ENCODE measurements around the gene PACS1. TPM values are rescaled to one million over a fixed set of nuclear protein-coding genes. Genes with fewer than 3 reads are reported as not detected.

Gene PACS1
- total and polyA plus RNA-seq, 7 experiments from 2014 or later = 48.0 to 314 (median 210) TPM

DNA sequence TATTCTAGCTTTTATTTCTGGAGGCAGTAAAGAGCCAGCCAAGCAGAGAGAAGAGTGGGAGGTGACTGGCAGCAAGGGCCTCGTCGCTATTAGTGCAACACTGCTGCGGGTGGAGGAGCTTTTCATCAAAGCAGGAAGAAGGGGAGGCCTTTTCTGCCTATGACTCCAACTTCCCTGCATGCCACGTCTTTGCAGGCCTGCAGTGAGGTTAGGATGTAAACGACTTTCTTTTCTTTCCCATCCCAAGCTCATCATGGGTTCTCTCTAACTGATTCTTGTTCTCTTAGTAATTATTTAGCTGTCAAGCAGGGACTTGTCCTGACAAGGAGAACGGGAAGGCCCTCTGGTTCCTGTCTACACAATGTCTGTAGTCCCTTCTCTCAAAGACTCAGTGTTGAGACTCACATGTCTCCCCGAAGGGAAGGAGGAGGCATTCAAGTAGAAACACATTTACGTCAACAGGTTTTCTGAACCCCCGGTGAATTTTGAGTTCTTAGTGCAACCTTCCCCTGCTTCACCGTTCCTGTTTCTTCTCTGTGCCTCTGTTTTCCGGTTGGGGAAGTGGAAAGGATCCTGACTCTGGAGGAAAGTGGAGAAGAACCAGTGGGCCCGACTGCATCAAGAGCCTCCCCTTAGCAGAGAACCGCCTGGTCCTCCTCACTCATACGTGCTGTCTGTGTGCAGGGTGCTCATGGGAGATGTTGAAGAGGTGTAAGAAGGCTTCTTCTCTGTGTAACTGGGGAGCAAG is 56.9 kb downstream of the PACS1 start:
- H3K27me3 Mint-ChIP-seq = no peaks in the 10 kb centered on the region
- peaks cover 53 to 89% (median 84%) of the 10 kb centered on the region in 7 donors for H3K4me1 Mint-ChIP-seq
- peaks cover 0 to 9% (median 4%) of the 10 kb centered on the region in 5 donors for H3K36me3 Mint-ChIP-seq
- intact Hi-C loops (cut with micrococcal nuclease) = loop anchor here (1.0 to 2.0 kb wide), 5 partner anchors 7 to 58 kb away; no protein-coding TSS in a partner anchor
- Histone ChIP-seq H3K36me3 (ENCODE audit: control insufficient read depth in 2 of 3, insufficient read depth in 3 of 3, low read length in 3 of 3) (no peaks in the 10 kb centered on the region), H3K27me3 (ENCODE audit: control insufficient read depth in 2 of 2, insufficient read depth in 2 of 2, low read length in 2 of 2) (no peaks in the 10 kb centered on the region), H3K4me1 (ENCODE audit: control insufficient read depth in 2 of 2, insufficient read depth in 2 of 2, low read length in 2 of 2) (peaks cover 20 to 65% of the 10 kb centered on the region in 2 donors), H3K4me3 (ENCODE audit: low read length) (peak overlapping the region; percentile 36), H3K9me3 (ENCODE audit: control insufficient read depth in 2 of 3, low read length in 3 of 3) (no peaks in the 10 kb centered on the region), H3K27ac (ENCODE audit: low read depth, low read length) (peak overlapping the region; percentile 74)
- ChIA-PET CTCF (interaction anchor here (0.6 to 2.5 kb wide), 12 partner anchors 8 to 256 kb away, joined by 3 to 10 read pairs (median 4); partner anchors contain the start of gene PACS1), POLR2A (interaction anchor here (1.0 to 4.1 kb wide), 13 partner anchors 8 to 237 kb away, joined by 3 to 31 read pairs (median 6); partner anchors contain the start of gene SF3B2)
- peak overlapping the region; percentile 60 to 88 (median 83) for H3K4me3 Mint-ChIP-seq
- peak overlapping the region; percentile 82 to 100 (median 97) for H3K27ac Mint-ChIP-seq
- no peaks in the 10 kb centered on the region for H3K9me3 Mint-ChIP-seq
- peak in 8 of 9 donors; percentile 45 to 74 (median 65) for DNase-seq
- peak; percentile 95 for ATAC-seq

DNA sequence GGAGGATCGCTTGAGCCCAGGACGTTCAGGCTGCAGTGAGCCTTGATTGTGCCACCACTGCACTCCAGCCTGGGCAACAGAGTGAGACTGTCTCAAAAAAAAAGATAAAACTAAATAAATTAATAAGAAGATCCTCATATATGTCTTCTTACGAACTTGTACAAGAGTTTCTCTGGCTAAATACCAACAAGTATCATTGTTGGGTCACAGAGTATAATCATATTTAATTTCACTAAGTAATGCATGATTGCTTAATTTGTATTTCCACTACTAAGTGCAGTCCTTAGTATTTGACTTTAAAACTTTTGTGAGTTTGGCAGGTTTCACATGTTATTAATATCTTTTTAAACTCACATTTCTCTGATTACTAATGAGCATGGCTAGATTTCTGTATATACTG is 60.9 kb downstream of the PACS1 start:
- Histone ChIP-seq H3K36me3 (ENCODE audit: control insufficient read depth in 2 of 3, insufficient read depth in 3 of 3, low read length in 3 of 3) (no peaks in the 10 kb centered on the region), H3K4me3 (ENCODE audit: low read length) (no peak overlapping the region), H3K9me3 (ENCODE audit: control insufficient read depth in 2 of 3, low read length in 3 of 3) (no peaks in the 10 kb centered on the region), H3K27ac (ENCODE audit: low read depth, low read length) (peak overlapping the region; percentile 24), H3K27me3 (ENCODE audit: control insufficient read depth in 2 of 2, insufficient read depth in 2 of 2, low read length in 2 of 2) (no peaks in the 10 kb centered on the region), H3K4me1 (ENCODE audit: control insufficient read depth in 2 of 2, insufficient read depth in 2 of 2, low read length in 2 of 2) (peaks cover 13 to 39% of the 10 kb centered on the region in 2 donors)
- H3K4me1 Mint-ChIP-seq = peaks cover 52 to 85% (median 80%) of the 10 kb centered on the region in 7 donors
- no peak overlapping the region for H3K4me3 Mint-ChIP-seq
- H3K36me3 Mint-ChIP-seq = peaks cover 0 to 4% (median 0%) of the 10 kb centered on the region in 5 donors
- ChIA-PET POLR2A (no interaction called here), CTCF (no interaction called here)
- intact Hi-C loops (cut with micrococcal nuclease) = no loop called here
- no peaks in the 10 kb centered on the region for H3K27me3 Mint-ChIP-seq
- no peak for ATAC-seq
- H3K9me3 Mint-ChIP-seq = no peaks in the 10 kb centered on the region
- peak overlapping the region in 8 of 9 donors; percentile 57 to 95 (median 74) for H3K27ac Mint-ChIP-seq
- no peak for DNase-seq

DNA sequence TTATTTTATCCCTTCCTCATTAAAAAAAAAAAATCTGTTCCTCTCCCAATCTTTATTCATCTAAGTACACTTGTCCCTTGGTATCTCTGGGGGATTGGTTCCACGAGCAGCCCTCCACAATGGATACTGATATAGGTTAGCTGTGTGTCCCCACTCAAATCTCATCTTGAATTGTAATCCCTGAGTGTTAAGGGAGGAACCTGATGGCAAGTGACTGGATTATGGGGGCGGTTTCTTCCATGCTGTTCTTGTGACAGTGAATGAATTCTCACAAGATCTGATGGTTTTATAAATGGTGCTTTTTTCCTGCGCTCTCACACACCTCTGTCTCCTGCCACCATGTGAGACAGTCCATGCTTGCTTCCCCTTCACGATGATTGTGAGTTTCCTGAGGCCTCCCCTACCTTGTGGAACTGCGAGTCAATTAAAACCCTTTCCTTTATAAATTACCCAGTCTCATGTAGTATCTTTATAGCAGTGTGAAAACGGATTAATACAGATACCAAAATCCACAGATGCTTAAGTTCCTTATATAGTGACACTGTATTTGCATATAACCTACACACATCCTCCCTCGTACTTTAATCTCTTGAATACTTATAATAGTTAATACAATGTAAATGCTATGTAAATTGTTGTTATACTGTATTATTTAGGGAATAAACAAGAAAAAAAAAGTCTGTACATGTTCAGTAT is 62.0 kb downstream of the PACS1 start:
- peaks cover 0 to 4% (median 0%) of the 10 kb centered on the region in 5 donors for H3K36me3 Mint-ChIP-seq
- Histone ChIP-seq H3K4me3 (ENCODE audit: low read length) (no peak overlapping the region), H3K27me3 (ENCODE audit: control insufficient read depth in 2 of 2, insufficient read depth in 2 of 2, low read length in 2 of 2) (no peaks in the 10 kb centered on the region), H3K9me3 (ENCODE audit: control insufficient read depth in 2 of 3, low read length in 3 of 3) (no peaks in the 10 kb centered on the region), H3K36me3 (ENCODE audit: control insufficient read depth in 2 of 3, insufficient read depth in 3 of 3, low read length in 3 of 3) (no peaks in the 10 kb centered on the region), H3K4me1 (ENCODE audit: control insufficient read depth in 2 of 2, insufficient read depth in 2 of 2, low read length in 2 of 2) (peaks cover 4 to 28% of the 10 kb centered on the region in 2 donors), H3K27ac (ENCODE audit: low read depth, low read length) (peak overlapping the region; percentile 8)
- no peak for ATAC-seq
- no peaks in the 10 kb centered on the region for H3K9me3 Mint-ChIP-seq
- ChIA-PET CTCF (interaction anchor here (5.2 kb wide), 1 partner anchor 87 kb away, joined by 30 read pairs; no protein-coding TSS in a partner anchor), POLR2A (no interaction called here)
- H3K27ac Mint-ChIP-seq = peak overlapping the region in 8 of 9 donors; percentile 57 to 95 (median 74)
- H3K4me1 Mint-ChIP-seq = peaks cover 50 to 85% (median 80%) of the 10 kb centered on the region in 7 donors
- intact Hi-C loops (cut with micrococcal nuclease) = no loop called here
- no peaks in the 10 kb centered on the region for H3K27me3 Mint-ChIP-seq
- DNase-seq = no peak
- peak overlapping the region in 6 of 10 donors; percentile 21 to 37 (median 28) for H3K4me3 Mint-ChIP-seq

DNA sequence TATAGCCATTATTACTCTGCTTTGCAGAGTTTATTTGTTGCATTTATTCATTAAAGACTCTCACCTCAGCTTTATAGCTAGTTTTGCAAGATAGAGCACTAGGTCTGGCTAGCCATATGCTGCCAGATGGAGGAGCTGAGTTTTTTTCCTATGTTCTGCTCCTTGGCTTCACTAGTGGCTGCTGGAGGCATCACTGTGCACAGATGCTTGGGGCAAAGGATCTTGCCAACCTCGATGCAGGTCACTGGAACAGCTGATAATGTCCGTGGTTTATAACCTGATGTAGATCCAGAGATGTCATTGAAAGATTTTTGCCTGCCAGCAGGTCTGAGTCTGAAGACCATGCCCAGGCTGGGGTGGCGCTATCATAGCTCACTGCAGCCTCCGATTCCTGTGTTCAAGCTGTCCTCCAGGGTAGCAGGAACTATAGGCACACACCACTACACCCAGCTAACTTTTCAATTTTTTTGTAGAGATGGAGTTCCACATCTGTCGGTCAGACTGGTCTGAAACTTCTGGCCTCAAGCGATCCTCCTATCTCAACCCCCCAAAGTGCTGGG is 63.2 kb downstream of the PACS1 start:
- peaks cover 0 to 18% of the 10 kb centered on the region in 2 donors for H3K4me1 ChIP-seq (ENCODE audit: control insufficient read depth in 2 of 2, insufficient read depth in 2 of 2, low read length in 2 of 2)
- Mint-ChIP-seq H3K4me1 (peaks cover 41 to 82% (median 73%) of the 10 kb centered on the region in 7 donors), H3K27ac (peak overlapping the region in 8 of 9 donors; percentile 25 to 79 (median 62)), H3K4me3 (peak overlapping the region in 1 of 10 donors; percentile 5), H3K27me3 (no peaks in the 10 kb centered on the region), H3K36me3 (no peaks in the 10 kb centered on the region), H3K9me3 (no peaks in the 10 kb centered on the region)
- ChIA-PET CTCF (interaction anchor here (0.6 to 5.2 kb wide), 17 partner anchors 8 to 422 kb away, joined by 3 to 49 read pairs (median 4); partner anchors contain the start of genes KAT5 and SF3B2), POLR2A (interaction anchor here (0.7 to 1.7 kb wide), 9 partner anchors 9 to 86 kb away, joined by 3 to 9 read pairs (median 4); partner anchors contain the start of genes PACS1 and SF3B2)
- no peaks in the 10 kb centered on the region for H3K36me3 ChIP-seq (ENCODE audit: control insufficient read depth in 2 of 3, insufficient read depth in 3 of 3, low read length in 3 of 3)
- peak overlapping the region; percentile 27 for H3K27ac ChIP-seq (ENCODE audit: low read depth, low read length)
- no peak for DNase-seq
- H3K4me3 ChIP-seq (ENCODE audit: low read length) = no peak overlapping the region
- no peaks in the 10 kb centered on the region for H3K27me3 ChIP-seq (ENCODE audit: control insufficient read depth in 2 of 2, insufficient read depth in 2 of 2, low read length in 2 of 2)
- no peak for ATAC-seq
- H3K9me3 ChIP-seq (ENCODE audit: control insufficient read depth in 2 of 3, low read length in 3 of 3) = no peaks in the 10 kb centered on the region
- intact Hi-C loops (cut with micrococcal nuclease) = no loop called here

DNA sequence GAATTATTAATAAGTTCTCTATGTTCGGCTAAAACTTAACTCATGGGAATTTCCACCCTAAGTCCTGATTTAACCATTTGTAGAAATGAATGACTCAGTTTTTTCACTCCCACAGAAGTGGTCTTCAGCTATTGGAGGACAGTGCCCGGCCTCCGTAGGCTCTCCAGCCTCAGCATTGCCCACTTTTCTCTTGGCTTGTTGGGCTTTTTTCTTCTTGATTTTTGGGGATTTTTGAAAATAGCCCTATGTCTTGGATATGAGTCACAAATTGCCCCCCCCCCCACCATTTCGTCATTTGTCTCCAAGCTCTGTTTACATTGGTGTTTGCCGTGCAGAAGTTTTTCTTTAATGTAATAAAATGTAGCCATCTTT is 66.7 kb downstream of the PACS1 start:
- Mint-ChIP-seq H3K4me3 (no peak overlapping the region), H3K4me1 (peaks cover 24 to 76% (median 65%) of the 10 kb centered on the region in 7 donors), H3K36me3 (no peaks in the 10 kb centered on the region), H3K9me3 (no peaks in the 10 kb centered on the region), H3K27ac (peak overlapping the region in 5 of 9 donors; percentile 6 to 75 (median 23)), H3K27me3 (no peaks in the 10 kb centered on the region)
- Histone ChIP-seq H3K4me1 (ENCODE audit: control insufficient read depth in 2 of 2, insufficient read depth in 2 of 2, low read length in 2 of 2) (peaks cover 0 to 4% of the 10 kb centered on the region in 2 donors), H3K27me3 (ENCODE audit: control insufficient read depth in 2 of 2, insufficient read depth in 2 of 2, low read length in 2 of 2) (no peaks in the 10 kb centered on the region), H3K27ac (ENCODE audit: low read depth, low read length) (no peak overlapping the region), H3K4me3 (ENCODE audit: low read length) (no peak overlapping the region), H3K36me3 (ENCODE audit: control insufficient read depth in 2 of 3, insufficient read depth in 3 of 3, low read length in 3 of 3) (no peaks in the 10 kb centered on the region), H3K9me3 (ENCODE audit: control insufficient read depth in 2 of 3, low read length in 3 of 3) (no peaks in the 10 kb centered on the region)
- CTCF ChIA-PET = interaction anchor here (0.7 to 5.2 kb wide), 6 partner anchors 18 to 333 kb away, joined by 3 to 49 read pairs (median 4); no protein-coding TSS in a partner anchor
- POLR2A ChIA-PET = interaction anchor here (0.6 to 1.3 kb wide), 5 partner anchors 17 to 509 kb away, joined by 3 to 6 read pairs (median 3); no protein-coding TSS in a partner anchor
- DNase-seq (no peak), ATAC-seq (no peak)
- intact Hi-C loops (cut with micrococcal nuclease) = no loop called here

DNA sequence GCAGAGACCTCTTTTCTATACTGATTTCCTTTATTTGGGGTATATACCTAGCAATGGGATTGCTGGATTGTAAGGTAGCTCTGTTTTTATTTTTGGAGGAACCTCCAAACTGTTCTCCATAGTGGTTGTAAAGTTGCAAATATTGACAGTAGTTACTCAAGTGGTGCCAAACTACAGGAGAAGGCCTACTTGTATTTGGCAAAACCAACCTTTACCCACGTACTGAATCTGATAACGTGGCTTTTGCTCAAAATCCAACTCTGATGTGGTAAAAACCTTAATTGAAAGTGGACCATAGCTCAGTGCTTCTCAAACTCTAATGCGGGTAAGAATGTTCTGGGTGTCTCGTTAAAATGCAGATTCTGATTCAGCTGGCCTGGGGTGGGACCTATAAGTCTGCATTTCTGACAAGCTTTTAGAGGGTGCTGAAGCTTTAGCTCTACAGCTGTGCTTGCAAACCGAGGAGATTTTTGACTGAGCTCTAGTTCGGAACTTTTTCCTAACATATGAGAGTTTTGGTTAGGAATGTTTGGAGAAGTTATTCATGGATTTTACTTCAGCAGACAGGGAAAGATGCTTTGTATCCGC is 69.8 kb downstream of the PACS1 start:
- no peak overlapping the region for H3K4me3 Mint-ChIP-seq
- H3K27ac Mint-ChIP-seq = peak overlapping the region in 3 of 9 donors; percentile 13 to 72 (median 63)
- Histone ChIP-seq H3K9me3 (ENCODE audit: control insufficient read depth in 2 of 3, low read length in 3 of 3) (no peaks in the 10 kb centered on the region), H3K4me1 (ENCODE audit: control insufficient read depth in 2 of 2, insufficient read depth in 2 of 2, low read length in 2 of 2) (peaks cover 0 to 22% of the 10 kb centered on the region in 2 donors), H3K36me3 (ENCODE audit: control insufficient read depth in 2 of 3, insufficient read depth in 3 of 3, low read length in 3 of 3) (no peaks in the 10 kb centered on the region), H3K27ac (ENCODE audit: low read depth, low read length) (no peak overlapping the region), H3K27me3 (ENCODE audit: control insufficient read depth in 2 of 2, insufficient read depth in 2 of 2, low read length in 2 of 2) (no peaks in the 10 kb centered on the region), H3K4me3 (ENCODE audit: low read length) (no peak overlapping the region)
- H3K9me3 Mint-ChIP-seq = no peaks in the 10 kb centered on the region
- ChIA-PET POLR2A (interaction anchor here (1.3 to 1.8 kb wide), 2 partner anchors 14 to 62 kb away, joined by 3 to 4 read pairs; no protein-coding TSS in a partner anchor), CTCF (interaction anchor here (0.7 kb wide), 1 partner anchor 118 kb away, joined by 3 read pairs; no protein-coding TSS in a partner anchor)
- DNase-seq (no peak), ATAC-seq (no peak)
- peaks cover 27 to 68% (median 60%) of the 10 kb centered on the region in 7 donors for H3K4me1 Mint-ChIP-seq
- intact Hi-C loops (cut with micrococcal nuclease) = no loop called here
- H3K27me3 Mint-ChIP-seq = no peaks in the 10 kb centered on the region
- peaks cover 0 to 3% (median 0%) of the 10 kb centered on the region in 5 donors for H3K36me3 Mint-ChIP-seq

Measured in naive thymus-derived CD4-positive, alpha-beta T cell (primary cell).